GM23338 (cell line): ENCODE results near the gene PACSIN3. TPM values are rescaled to one million over a fixed set of nuclear protein-coding genes. Genes with fewer than 3 reads are reported as not detected.

Experiments used
- ATAC-seq: fragments of 200-7000 bp; cut with Tn5 transposase; 3 replicates; pipeline ENCODE4 v1.9.1; 2020
- DNase-seq: peaks from one replicate; pipeline ENCODE4 v3.0.0-alpha.2; 2015; ENCODE audit warnings: low spot score
- H2AFZ ChIP-seq: fragments of 200-600 bp; sonication (generic); 2 replicates; pipeline ENCODE4 v1.8.0; 2016; ENCODE audit warnings: antibody characterized with exemption, mild to moderate bottlenecking, moderate library complexity
- H3F3A ChIP-seq: fragments of 200-600 bp; sonication (generic); replicated peaks from 2 replicates; pipeline ENCODE4 v1.8.0; 2017; ENCODE audit warnings: antibody characterized with exemption, mixed run types, low read depth
- H3K27ac ChIP-seq: fragments of 200-600 bp; sonication (generic); 2 replicates; pipeline ENCODE4 v1.6.1; 2016; ENCODE audit warnings: low read depth
- H3K27me3 ChIP-seq: fragments of 200-600 bp; sonication (generic); 2 replicates; pipeline ENCODE4 v1.8.0; 2016; ENCODE audit warnings: mild to moderate bottlenecking, mixed run types, moderate library complexity; ENCODE audit not compliant: insufficient read depth
- H3K36me3 ChIP-seq: fragments of 200-600 bp; sonication (generic); 2 replicates; pipeline ENCODE4 v1.8.0; 2016; ENCODE audit warnings: mild to moderate bottlenecking; ENCODE audit not compliant: insufficient read depth
- H3K4me1 ChIP-seq: fragments of 200-600 bp; sonication (generic); 2 replicates; pipeline ENCODE4 v1.8.0; 2016; ENCODE audit warnings: mild to moderate bottlenecking, moderate library complexity; ENCODE audit not compliant: insufficient read depth
- H3K4me2 ChIP-seq: fragments of 200-600 bp; sonication (generic); 2 replicates; pipeline ENCODE4 v1.7.1; 2017; ENCODE audit warnings: mixed run types
- H3K4me3 ChIP-seq: fragments of 200-600 bp; sonication (generic); 2 replicates; pipeline ENCODE4 v1.6.1; 2016; ENCODE audit warnings: mixed run types
- H3K79me2 ChIP-seq: fragments of 200-600 bp; sonication (generic); replicated peaks from 2 replicates; pipeline ENCODE4 v1.8.0; 2017; ENCODE audit warnings: mild to moderate bottlenecking; ENCODE audit not compliant: insufficient read depth
- H3K9me2 ChIP-seq: fragments of 200-600 bp; sonication (generic); 2 replicates; pipeline ENCODE4 v1.8.0; 2017; ENCODE audit not compliant: insufficient read depth
- H4K20me1 ChIP-seq: fragments of 200-600 bp; sonication (generic); replicated peaks from 2 replicates; pipeline ENCODE4 v1.8.0; 2017; ENCODE audit warnings: mild to moderate bottlenecking; ENCODE audit not compliant: insufficient read depth
- H3K27ac Mint-ChIP-seq: 2 replicates; pipeline ENCODE4 v1.8.0; 2020; ENCODE audit warnings: inconsistent platforms, mild to moderate bottlenecking, moderate library complexity, mixed read lengths
- H3K27me3 Mint-ChIP-seq: 3 replicates; pipeline ENCODE4 v1.8.0; 2022; ENCODE audit warnings: low read depth, mild to moderate bottlenecking, moderate library complexity, mixed read lengths, inconsistent platforms; ENCODE audit not compliant: insufficient read depth, poor library complexity
- H3K36me3 Mint-ChIP-seq: 3 replicates; pipeline ENCODE4 v1.8.0; 2021; ENCODE audit warnings: low read depth, mild to moderate bottlenecking, inconsistent platforms, moderate library complexity, mixed read lengths
- H3K4me1 Mint-ChIP-seq: 3 replicates; pipeline ENCODE4 v1.8.0; 2020; ENCODE audit warnings: mild to moderate bottlenecking, inconsistent platforms, mixed read lengths
- H3K4me3 Mint-ChIP-seq: 3 replicates; pipeline ENCODE4 v1.8.0; 2021; ENCODE audit warnings: moderate library complexity, mild to moderate bottlenecking, inconsistent platforms, mixed read lengths
- H3K9me3 Mint-ChIP-seq: 3 replicates; pipeline ENCODE4 v1.8.0; 2020; ENCODE audit warnings: moderate library complexity, mild to moderate bottlenecking, inconsistent platforms, mixed read lengths
- NANOG ChIP-seq: IDR thresholded peaks from 2 replicates; pipeline ENCODE4 v1.6.1; 2016; ENCODE audit warnings: antibody characterized with exemption, borderline replicate concordance
- POLR2AphosphoS5 ChIP-seq: IDR thresholded peaks from 2 replicates; pipeline ENCODE4 v1.6.1; 2016; ENCODE audit warnings: antibody characterized with exemption, low read depth
- ZNF114 ChIP-seq: fragments of 250-450 bp; sonication (Bioruptor Pico); IDR thresholded peaks from 2 replicates; pipeline ENCODE4 v1.5.0; 2020; ENCODE audit warnings: mild to moderate bottlenecking, moderate library complexity
- polyA plus RNA-seq: library from polyadenylated mRNA; unstranded; fragments of >200 nt; fragmentation: Nextera tagmentation; extraction: Ambion mirVana; gene quantifications from 2 replicates; pipeline ENCODE4 v1.2.1, GENCODE V29; 2016
- total RNA-seq: library from RNA; depleted of rRNA; stranded (reverse); fragments of >200 nt; shearing (Covaris generic); gene quantifications from 2 replicates; pipeline ENCODE4 v1.2.3, GENCODE V29; 2014
- TF ChIP-seq, protein P1 (sequence below): fragments of 250-450 bp; sonication (Bioruptor Pico); IDR thresholded peaks from 2 replicates; pipeline ENCODE4 v1.5.0; 2020; ENCODE audit warnings: mild to moderate bottlenecking, moderate library complexity
- TF ChIP-seq, protein P2 (sequence below), 2 experiments: fragments of 200-600 bp in 1 of 2; sonication (generic) in 1 of 2; conservative IDR thresholded peaks; 2 replicates each; pipeline versions ENCODE4 v1.5.1 to v1.6.1; 2016 to 2017; ENCODE audit warnings: antibody characterized with exemption in 2 of 2, low read depth in 2 of 2, mild to moderate bottlenecking in 2 of 2, moderate library complexity in 1 of 2

PACSIN3 gene
- total and polyA plus RNA-seq, 2 experiments from 2014 or later, result 39.6 to 72.1 TPM

- Histone ChIP-seq H3K9me2 (no peaks in the 10 kb centered on the region), H3F3A (peaks cover 10% of the 10 kb centered on the region), H4K20me1 (no peaks in the 10 kb centered on the region; the same call in 1 of the 2 replicates), H3K4me2 (no peak overlapping the region), H3K36me3 (peaks cover 6% of the 10 kb centered on the region), H3K4me1 (0 out of 2 replicates have a peak, but pooled peaks cover 3% of the 10 kb centered on the region), H3K4me3 (no peak overlapping the region), H3K27me3 (no peaks in the 10 kb centered on the region), H2AFZ (no peak overlapping the region), H3K27ac (peak overlapping the region; percentile 69), H3K79me2 (no peaks in the 10 kb centered on the region)
- peaks cover 6% of the 10 kb centered on the region for H3K27me3 Mint-ChIP-seq
- peaks cover 30% of the 10 kb centered on the region for H3K36me3 Mint-ChIP-seq
- no peak for DNase-seq
- no peak overlapping the region; the same call in 2 of the 3 replicates for H3K4me3 Mint-ChIP-seq
- H3K27ac Mint-ChIP-seq, result 0 out of 2 replicates have a peak overlapping the region, but pooled peaks have one; percentile 46
- H3K4me1 Mint-ChIP-seq, result peaks cover 3% of the 10 kb centered on the region; the same call in 1 of the 3 replicates
- no peaks in the 10 kb centered on the region for H3K9me3 Mint-ChIP-seq
- TF ChIP-seq POLR2AphosphoS5 (no peak), NANOG (no peak)
- TF ChIP-seq, protein P1, sequence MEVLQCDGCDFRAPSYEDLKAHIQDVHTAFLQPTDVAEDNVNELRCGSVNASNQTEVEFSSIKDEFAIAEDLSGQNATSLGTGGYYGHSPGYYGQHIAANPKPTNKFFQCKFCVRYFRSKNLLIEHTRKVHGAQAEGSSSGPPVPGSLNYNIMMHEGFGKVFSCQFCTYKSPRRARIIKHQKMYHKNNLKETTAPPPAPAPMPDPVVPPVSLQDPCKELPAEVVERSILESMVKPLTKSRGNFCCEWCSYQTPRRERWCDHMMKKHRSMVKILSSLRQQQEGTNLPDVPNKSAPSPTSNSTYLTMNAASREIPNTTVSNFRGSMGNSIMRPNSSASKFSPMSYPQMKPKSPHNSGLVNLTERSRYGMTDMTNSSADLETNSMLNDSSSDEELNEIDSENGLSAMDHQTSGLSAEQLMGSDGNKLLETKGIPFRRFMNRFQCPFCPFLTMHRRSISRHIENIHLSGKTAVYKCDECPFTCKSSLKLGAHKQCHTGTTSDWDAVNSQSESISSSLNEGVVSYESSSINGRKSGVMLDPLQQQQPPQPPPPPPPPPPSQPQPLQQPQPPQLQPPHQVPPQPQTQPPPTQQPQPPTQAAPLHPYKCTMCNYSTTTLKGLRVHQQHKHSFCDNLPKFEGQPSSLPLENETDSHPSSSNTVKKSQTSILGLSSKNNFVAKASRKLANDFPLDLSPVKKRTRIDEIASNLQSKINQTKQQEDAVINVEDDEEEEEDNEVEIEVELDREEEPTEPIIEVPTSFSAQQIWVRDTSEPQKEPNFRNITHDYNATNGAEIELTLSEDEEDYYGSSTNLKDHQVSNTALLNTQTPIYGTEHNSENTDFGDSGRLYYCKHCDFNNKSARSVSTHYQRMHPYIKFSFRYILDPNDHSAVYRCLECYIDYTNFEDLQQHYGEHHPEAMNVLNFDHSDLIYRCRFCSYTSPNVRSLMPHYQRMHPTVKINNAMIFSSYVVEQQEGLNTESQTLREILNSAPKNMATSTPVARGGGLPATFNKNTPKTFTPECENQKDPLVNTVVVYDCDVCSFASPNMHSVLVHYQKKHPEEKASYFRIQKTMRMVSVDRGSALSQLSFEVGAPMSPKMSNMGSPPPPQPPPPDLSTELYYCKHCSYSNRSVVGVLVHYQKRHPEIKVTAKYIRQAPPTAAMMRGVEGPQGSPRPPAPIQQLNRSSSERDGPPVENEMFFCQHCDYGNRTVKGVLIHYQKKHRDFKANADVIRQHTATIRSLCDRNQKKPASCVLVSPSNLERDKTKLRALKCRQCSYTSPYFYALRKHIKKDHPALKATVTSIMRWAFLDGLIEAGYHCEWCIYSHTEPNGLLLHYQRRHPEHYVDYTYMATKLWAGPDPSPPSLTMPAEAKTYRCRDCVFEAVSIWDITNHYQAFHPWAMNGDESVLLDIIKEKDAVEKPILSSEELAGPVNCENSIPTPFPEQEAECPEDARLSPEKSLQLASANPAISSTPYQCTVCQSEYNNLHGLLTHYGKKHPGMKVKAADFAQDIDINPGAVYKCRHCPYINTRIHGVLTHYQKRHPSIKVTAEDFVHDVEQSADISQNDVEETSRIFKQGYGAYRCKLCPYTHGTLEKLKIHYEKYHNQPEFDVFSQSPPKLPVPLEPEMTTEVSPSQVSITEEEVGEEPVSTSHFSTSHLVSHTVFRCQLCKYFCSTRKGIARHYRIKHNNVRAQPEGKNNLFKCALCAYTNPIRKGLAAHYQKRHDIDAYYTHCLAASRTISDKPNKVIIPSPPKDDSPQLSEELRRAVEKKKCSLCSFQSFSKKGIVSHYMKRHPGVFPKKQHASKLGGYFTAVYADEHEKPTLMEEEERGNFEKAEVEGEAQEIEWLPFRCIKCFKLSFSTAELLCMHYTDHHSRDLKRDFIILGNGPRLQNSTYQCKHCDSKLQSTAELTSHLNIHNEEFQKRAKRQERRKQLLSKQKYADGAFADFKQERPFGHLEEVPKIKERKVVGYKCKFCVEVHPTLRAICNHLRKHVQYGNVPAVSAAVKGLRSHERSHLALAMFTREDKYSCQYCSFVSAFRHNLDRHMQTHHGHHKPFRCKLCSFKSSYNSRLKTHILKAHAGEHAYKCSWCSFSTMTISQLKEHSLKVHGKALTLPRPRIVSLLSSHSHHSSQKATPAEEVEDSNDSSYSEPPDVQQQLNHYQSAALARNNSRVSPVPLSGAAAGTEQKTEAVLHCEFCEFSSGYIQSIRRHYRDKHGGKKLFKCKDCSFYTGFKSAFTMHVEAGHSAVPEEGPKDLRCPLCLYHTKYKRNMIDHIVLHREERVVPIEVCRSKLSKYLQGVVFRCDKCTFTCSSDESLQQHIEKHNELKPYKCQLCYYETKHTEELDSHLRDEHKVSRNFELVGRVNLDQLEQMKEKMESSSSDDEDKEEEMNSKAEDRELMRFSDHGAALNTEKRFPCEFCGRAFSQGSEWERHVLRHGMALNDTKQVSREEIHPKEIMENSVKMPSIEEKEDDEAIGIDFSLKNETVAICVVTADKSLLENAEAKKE (CRISPR knock-in tag), result no peak
- no peak for ATAC-seq
Measured at GRCh38 chr11:47161890-47162289, 24.3 kb downstream of the PACSIN3 start.

DNA sequence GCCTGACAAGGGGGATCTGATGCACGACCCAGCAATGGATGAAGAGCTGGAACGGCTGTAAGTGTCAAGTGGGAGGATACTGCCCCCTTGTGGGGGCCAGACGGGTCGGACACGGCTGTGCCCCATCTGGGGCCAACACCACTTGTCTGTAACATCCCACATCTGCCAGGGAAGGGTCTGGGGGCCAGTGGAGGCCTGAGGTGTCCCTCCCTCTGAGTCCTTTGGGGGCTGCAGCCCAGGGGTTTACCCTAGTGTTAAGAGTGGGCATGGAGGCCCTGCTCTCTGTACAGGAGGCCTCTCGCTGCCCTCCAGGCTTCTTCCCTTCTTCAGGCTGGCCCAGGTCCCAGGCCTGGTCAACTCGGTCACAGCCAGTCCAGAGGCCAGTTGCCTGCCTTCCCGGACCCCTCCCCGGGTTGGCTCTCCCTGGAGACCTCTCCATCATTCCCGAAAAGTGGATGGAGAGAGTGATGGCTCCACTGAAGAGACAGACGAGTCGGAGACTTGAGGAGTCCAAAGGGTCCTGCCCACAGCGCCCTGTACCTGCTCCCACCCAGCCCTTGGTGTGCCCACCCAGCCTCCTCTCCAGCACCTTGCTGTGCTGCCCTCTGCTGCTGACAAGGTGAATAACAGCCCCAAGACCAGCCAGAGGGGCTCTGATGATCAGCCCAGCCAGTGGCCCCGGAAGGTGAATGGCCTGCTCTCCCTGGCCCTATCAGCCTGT, 24.9 kb downstream of the PACSIN3 start:
- H3K4me1 ChIP-seq, result 0 out of 2 replicates have a peak, but pooled peaks cover 3% of the 10 kb centered on the region
- no peaks in the 10 kb centered on the region for H3K9me2 ChIP-seq
- H3F3A ChIP-seq, result peaks cover 10% of the 10 kb centered on the region
- H4K20me1 ChIP-seq, result no peaks in the 10 kb centered on the region; the same call in 1 of the 2 replicates
- no peak overlapping the region for H3K4me2 ChIP-seq
- H3K4me3 ChIP-seq, result no peak overlapping the region
- peaks cover 6% of the 10 kb centered on the region for H3K27me3 Mint-ChIP-seq
- no peak overlapping the region for H2AFZ ChIP-seq
- H3K27ac ChIP-seq, result peak overlapping the region; percentile 74; the same call in 1 of the 2 replicates
- peak; percentile 90 for ATAC-seq
- no peak overlapping the region for H3K4me3 Mint-ChIP-seq
- H3K27me3 ChIP-seq, result no peaks in the 10 kb centered on the region
- DNase-seq, result peak; percentile 93
- H3K9me3 Mint-ChIP-seq, result no peaks in the 10 kb centered on the region
- H3K4me1 Mint-ChIP-seq, result peaks cover 3% of the 10 kb centered on the region; the same call in 1 of the 3 replicates
- TF ChIP-seq, protein P2, sequence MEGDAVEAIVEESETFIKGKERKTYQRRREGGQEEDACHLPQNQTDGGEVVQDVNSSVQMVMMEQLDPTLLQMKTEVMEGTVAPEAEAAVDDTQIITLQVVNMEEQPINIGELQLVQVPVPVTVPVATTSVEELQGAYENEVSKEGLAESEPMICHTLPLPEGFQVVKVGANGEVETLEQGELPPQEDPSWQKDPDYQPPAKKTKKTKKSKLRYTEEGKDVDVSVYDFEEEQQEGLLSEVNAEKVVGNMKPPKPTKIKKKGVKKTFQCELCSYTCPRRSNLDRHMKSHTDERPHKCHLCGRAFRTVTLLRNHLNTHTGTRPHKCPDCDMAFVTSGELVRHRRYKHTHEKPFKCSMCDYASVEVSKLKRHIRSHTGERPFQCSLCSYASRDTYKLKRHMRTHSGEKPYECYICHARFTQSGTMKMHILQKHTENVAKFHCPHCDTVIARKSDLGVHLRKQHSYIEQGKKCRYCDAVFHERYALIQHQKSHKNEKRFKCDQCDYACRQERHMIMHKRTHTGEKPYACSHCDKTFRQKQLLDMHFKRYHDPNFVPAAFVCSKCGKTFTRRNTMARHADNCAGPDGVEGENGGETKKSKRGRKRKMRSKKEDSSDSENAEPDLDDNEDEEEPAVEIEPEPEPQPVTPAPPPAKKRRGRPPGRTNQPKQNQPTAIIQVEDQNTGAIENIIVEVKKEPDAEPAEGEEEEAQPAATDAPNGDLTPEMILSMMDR (conservative IDR thresholded peaks at IDR 0.05; ENCODE audit: low read depth in 2 of 2), result peak; percentile 78 to 94
- TF ChIP-seq ZNF114 (CRISPR knock-in tag), result no peak
- H3K36me3 ChIP-seq, result no peaks in the 10 kb centered on the region
- peak overlapping the region; percentile 27; the same call in 1 of the 2 replicates for H3K27ac Mint-ChIP-seq
- no peaks in the 10 kb centered on the region for H3K79me2 ChIP-seq
- H3K36me3 Mint-ChIP-seq, result peaks cover 24% of the 10 kb centered on the region
